Upper lobe of left lung (tissue), 4 donors: Measurements from ENCODE around the gene NKPD1.

Source experiments
- POLR2A ChIP-seq, 4 donors: fragments of 450-650 bp; IDR thresholded peaks; one replicate each; pipeline ENCODE4 v1.5.1; 2016 to 2017; ENCODE audit warnings: antibody characterized with exemption in 4 of 4, mild to moderate bottlenecking in 2 of 4
- POLR2AphosphoS5 ChIP-seq, 2 donors: sonication (generic); formaldehyde crosslinking; IDR thresholded peaks; one replicate each; pipeline ENCODE4 v1.5.1; 2017; ENCODE audit warnings: antibody characterized with exemption in 2 of 2
- TF ChIP-seq, protein P1 (sequence below), 6 experiments: fragments of 450-650 bp in 4 of 6; fragments of 200-600 bp in 2 of 6; sonication (generic) in 2 of 6; IDR thresholded peaks; one replicate each; pipeline ENCODE4 v1.5.1; 2016 to 2019; ENCODE audit warnings: antibody characterized with exemption in 6 of 6

GRCh38 chr19:45145270-45146189 is 15.3 kb downstream of the NKPD1 start:
- TF ChIP-seq, protein P1, sequence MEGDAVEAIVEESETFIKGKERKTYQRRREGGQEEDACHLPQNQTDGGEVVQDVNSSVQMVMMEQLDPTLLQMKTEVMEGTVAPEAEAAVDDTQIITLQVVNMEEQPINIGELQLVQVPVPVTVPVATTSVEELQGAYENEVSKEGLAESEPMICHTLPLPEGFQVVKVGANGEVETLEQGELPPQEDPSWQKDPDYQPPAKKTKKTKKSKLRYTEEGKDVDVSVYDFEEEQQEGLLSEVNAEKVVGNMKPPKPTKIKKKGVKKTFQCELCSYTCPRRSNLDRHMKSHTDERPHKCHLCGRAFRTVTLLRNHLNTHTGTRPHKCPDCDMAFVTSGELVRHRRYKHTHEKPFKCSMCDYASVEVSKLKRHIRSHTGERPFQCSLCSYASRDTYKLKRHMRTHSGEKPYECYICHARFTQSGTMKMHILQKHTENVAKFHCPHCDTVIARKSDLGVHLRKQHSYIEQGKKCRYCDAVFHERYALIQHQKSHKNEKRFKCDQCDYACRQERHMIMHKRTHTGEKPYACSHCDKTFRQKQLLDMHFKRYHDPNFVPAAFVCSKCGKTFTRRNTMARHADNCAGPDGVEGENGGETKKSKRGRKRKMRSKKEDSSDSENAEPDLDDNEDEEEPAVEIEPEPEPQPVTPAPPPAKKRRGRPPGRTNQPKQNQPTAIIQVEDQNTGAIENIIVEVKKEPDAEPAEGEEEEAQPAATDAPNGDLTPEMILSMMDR (IDR thresholded peaks at IDR 0.05), result no peak
- TF ChIP-seq POLR2A (IDR thresholded peaks at IDR 0.05) (no peak), POLR2AphosphoS5 (IDR thresholded peaks at IDR 0.05) (no peak)
